NCI-H128 (cell line): ENCODE measurements around the gene TEX13B.
"Not testable (repeated sequence)": the region's sequence is repeated elsewhere in the genome, so short reads cannot be mapped to it uniquely, and the experiment has no call there.

Experiments used
- DNase-seq: peaks from one replicate; lab custom pipeline; 2025; ENCODE audit not compliant: unreplicated experiment; lab: John Stamatoyannopoulos, UW

TEX13B gene, protein sequence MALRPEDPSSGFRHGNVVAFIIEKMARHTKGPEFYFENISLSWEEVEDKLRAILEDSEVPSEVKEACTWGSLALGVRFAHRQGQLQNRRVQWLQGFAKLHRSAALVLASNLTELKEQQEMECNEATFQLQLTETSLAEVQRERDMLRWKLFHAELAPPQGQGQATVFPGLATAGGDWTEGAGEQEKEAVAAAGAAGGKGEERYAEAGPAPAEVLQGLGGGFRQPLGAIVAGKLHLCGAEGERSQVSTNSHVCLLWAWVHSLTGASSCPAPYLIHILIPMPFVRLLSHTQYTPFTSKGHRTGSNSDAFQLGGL

DNA sequence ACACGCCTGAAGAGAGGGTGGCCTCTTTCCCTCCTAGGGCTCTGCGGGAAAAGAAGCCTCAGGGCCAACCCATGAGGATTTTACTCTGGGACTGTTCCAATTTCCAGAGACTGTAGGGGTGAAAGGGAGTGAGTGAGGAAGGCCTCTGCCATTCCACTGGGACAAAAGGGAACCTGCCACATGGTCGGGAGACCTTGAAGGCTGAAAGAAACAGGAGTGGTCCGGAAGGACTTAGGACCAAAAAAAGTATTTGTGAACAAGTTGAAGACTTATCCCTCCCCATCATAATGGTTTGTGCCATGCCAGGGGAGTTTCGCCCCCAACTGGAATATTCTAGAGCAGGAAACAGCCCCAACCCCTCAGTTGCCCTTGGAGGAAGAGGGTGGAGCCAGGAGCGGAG is at the start of gene TEX13B:
TSS of gene TEX13B (minus strand) at position 15 of the 400 bp plus-strand sequence. CDS start 243 bp downstream, outside the sequence.
- no peak for DNase-seq

DNA sequence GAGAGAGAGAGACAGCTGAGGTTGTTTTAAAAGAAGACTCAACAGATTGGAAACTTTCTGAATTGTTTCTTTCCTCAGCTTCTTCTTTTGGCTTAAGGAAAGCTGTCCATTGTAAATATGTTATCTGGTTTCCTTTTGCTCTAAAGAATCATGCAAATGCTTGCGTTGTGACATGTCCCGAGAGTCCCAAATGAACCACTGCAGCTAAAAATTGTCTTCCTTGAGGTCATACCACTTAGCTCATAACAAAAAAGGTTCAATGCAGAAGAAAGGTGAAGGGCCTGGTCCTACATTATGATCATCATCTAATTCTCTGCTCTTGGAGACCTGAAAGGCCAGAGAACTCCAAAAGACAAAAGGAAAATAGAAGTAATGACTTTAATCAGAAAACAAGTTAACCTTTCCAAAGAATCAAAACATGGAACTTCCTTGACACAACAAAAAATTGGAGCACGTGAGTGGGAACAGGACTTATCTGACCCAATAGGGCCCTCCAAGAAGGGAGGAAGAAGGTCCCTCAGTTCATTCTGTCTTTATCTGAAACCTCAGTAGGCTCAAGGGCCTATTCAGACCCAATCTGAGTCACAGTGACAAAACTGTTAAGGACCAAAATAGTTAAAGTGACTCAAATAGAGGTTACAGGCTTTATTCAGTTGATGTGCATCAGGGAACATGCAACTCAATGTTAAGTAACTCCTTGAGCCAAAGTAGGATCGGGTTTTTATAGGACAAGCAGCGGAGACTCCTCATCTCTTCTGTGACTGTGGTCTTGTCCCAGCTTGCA is 48.0 kb upstream of the TEX13B start:
- no peak for DNase-seq

DNA sequence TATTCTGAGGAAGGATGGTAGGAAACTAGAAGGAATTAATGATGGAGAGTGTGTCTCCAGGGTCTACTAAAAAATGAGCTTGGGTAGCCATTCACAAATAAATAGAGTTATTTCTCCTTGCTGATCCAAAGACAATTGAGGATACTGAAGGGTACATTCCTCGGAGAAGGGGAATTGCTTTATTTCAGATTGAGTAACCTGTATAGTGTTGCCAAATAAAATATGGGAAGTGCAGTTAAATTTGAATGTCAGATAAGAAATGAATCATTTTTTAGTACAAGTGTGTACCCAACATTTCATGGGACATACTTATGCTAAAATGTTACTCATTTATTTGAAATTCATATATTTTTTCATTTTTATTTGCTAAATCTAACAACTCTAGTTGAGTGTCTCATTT is 46.7 kb upstream of the TEX13B start:
- no peak for DNase-seq

DNA sequence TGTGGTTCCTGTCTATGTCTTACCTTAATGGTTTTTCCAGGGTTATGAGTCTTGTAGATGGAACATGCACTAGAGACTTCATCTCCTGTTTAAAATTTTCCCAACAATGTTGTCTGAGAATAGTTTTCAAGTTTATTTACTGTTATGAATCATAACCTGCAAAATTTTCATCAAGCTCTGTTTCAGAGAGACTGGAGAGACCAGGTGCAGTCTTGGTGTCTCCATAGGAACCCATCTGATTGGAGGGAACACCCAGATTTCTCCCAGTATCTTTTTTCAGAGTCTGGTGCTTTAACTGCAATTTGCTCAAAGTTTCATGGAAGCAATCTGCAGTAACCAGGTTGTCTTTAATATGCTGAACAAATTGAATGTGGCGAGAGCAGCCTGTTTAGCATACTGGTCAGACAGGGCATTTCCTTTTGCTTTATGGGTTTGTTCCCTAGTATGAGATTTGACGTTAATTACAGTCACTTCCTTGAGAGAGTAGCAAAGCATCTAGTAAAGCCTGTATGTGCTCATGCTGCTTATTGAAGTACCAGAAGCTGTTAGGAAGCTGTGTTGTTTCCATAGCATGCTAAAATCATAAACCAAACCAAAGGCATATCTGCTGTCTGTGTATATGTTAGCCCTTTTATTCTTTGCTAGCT is 43.9 kb upstream of the TEX13B start:
- DNase-seq, result no peak

DNA sequence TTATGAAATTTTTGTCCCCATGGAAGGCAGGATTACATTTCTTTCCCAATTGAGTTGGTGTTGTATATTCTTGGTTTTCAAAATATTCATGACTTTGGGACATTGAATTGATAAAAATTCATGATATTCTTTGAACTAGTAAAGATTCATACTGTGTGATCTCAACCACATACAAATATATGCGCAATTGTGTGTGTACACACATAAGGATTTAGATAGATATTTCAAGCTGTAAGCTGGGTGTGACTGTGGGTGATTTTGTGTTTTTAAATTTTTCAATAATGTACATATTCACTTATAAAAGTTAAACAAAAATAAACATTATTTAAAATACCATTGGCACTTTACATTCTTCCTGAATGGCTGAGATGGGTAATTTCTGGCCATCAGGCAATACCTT is 43.2 kb upstream of the TEX13B start:
- no peak for DNase-seq

DNA sequence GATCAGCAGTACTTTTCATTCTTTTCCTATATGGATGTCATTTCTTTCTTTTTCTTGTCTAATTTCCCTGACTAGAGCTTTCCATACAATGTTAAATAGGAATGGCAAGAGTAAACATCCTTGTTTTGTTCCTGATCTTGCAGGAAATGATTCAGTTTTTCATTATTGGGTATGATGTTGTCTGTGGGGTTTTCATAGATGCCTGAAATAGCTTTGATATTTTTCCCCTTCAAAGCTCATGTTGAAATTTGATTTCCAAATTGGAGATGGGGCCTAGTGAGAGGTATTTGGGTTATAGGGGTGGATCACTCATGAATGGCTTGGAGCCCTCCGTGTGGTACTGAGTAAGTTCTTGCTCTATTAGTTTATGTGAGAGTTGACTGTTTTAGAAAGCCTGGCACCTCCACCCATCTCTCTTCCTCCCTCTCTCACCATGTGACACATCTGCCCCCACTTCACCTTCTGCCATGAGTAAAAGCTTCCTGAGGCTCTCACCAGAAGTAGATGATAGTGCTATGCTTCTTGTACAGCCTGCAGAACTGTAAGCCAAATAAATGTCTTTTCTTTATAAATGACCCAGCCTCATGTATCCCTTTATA is 40.4 kb upstream of the TEX13B start:
- DNase-seq, result no peak

DNA sequence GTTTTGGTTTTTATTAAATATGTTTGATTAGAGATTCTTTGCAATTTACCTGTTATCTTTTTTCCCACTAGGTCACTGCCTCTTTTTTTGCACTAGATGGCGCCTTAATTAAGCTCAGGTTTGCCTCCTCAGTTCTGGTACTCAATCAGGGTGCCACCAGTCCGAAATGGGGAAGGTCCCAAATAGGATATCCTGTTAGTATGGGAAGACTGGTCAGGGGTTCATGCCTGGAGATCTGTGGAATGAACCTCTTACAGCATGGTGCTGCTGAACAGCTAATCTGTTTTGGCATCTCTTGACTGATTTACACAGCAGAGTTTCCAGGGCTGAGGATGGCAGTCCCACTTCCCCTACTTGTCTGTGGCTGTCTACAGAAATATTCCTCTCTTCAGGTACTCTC is 38.5 kb upstream of the TEX13B start:
- DNase-seq, result no peak

DNA sequence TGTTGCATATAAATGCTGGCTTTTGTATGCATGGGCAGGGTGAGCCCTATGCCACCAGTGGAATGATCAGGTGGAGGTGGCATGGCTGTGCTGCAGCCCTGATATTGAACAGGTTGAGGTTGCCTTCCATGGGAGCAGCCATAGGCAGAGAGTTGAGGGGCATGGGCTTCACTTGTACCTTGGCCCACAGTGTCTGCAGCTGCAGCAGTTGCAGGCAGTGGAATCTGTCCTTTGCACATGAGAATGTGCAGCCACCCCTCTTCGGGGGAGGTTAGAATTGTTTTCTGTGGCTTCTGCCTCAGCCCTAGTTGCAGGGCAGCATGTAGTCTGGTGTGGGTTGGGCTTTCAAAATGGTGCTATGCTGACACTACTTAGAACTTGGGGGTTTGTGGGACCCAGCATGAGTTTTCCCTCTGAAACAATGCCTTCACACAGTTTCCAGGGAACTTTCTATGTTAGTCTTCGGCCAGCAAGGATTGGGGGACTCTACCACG is 37.3 kb upstream of the TEX13B start:
- DNase-seq, result no peak

DNA sequence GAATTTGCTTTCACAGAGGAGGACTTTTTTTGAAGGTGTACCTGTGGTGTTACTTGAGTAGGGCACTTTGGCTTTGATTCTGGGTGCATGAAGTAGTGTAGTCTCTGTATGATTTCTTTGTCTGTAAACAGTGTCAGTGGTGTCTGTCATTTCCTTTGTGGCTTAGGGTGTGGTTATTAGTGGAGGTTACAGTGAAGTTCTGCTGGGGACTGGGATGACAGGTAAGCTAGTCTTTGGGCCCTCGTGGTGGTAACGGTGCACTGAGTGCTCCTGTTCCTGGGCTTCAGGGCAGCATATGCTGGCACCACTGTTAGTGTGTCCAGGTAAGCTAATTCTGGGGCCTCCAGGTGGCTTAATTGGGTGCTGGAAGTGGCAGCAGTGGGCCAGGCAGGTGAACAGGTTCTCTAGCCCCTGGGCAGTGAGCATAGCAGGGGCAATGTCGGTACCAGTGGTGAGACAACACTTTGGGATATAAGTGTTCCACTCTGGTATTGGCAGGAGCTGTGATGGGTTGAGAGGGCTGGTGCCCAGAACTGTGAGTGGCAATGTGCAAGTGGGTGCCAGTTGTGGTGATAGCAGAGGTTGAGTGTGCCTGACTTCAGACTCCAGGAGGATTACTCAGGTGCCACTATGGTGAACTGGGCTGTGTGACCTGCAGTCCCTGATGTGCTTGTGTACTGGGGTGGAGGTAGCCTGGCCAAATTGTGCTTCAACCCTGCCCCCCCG is 36.6 kb upstream of the TEX13B start:
- no peak for DNase-seq

DNA sequence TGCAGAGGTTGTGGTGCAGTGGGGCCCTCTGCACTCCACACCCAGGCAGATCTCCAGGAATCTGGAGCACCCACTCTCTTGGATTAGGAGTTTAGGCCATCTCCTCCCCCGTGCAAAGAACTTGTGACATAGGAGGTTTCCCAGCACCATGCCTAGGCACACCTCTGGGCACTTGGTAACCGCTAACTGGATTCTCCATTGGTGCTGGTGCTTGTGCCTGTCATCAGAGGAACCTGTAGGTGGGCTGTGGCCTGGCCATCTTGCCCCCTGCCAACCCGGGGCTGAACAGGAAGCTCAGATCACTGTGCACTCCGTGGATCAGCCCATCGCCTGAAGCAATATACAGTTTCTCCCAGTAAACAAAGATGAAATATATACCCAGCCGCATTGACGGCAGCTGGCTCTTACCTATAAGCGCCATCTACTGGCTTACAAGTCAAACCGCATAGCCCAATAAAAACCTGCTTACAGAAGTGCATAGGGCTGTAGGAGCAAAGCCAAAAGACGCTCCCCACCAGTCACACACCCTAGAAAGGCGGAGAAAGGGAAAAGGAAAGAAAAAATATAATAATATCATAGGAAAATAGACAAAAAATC is 19.1 kb upstream of the TEX13B start:
- no peak for DNase-seq

DNA sequence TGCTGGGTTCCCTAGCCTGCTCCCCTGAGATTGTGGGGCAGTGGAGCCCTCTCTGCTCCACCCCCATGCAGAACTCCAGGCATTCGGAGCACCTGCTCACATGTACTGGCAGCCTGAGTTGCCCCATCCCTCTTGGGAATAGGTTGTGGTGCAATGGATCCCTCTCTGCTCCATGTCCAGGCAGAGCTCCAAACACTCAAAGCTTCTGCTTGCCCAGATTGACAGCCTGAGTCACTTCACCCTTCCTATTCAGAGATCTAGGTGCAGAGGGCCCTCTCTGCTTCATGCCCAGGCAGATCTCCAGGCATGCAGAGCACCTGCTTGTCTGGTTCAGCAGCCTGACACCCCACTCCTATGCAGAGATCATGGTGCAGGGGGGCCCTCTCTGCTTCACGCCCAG is 18.6 kb upstream of the TEX13B start:
- DNase-seq, result no peak

DNA sequence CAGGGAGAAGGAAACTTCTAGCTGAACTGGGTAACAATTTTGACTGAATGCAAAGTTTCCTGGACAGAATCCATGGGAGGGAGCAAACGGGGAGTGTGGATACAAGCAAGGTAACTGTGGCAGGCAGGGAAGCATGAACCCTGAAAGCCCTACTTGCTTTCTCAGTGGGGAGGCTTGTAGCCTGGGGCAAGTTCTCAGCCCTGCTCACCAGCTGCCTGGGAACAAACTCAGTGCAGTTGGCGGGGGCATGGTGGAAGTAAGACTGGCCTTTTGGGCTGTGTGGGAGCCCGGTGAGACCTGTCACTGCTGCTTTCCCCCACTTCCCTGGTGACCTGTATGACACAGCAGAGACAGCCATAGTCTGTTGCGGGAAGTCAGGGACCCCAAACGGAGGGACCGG is 14.0 kb upstream of the TEX13B start:
- DNase-seq, result no peak

DNA sequence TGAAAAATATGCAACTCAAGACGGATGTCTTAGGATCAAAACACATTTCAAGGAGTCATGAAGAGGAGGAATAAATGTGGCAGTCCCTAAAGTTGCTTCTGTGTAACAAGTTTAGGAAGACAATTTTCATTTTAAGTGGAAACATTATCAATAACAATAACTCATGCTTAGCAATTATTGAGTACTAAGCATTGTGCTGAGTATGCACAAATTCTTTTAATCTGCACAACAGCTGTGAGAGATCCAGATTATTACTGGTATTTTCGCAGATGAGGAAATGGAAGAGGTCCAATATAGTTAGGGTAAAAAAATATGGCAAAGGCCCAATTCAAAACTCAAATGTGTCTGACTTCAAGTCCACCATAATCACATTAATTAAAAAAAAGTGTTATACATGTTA is 2.9 kb upstream of the TEX13B start:
- no peak for DNase-seq

DNA sequence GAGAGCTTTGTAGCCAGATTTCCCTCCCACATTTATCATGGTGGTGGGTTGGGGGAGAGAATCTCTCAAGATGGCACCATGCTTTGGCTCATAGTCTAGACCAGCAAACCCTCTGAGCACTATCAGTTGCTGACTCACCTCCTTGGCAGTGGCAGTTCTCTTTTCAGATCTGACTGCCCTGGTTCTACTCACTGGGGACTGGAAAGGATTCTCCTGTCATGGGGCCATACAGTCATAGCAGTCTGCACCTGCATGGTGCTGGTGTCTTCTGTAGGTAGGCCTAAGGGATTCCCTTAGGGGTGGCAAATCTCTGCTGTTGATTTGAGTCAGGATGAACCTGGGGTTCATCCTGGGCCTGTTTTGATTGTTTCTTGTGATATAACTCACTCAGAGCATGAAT is 2.6 kb downstream of the TEX13B start:
- no peak for DNase-seq

DNA sequence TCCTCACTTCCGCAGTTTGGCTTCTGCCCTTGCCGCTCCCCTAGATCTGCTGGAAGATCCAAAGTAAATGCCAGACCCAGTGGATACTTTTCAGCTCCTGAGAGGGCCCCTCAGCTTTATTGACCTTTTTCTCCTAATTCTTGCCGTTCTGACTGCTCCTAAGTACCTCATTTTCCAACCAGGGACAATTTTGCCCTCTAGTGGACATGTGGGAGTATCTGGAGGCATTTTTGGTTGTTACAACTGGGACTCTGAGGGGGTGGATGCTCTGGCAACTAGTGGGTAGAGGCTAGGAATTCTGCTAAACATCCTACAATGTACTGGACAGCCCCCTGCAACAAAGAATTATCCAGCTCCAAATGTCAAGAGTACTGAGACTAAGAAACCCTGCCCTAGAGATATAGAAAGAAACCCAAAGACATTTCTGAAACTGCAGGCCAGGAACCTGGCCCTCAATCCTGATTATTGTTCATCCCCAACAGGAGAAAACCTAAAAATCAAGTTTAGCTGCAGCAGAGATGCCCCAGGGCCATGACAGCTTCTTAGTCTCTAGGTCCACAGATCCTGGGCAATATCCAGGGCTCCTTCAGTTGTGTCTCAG is 3.4 kb downstream of the TEX13B start:
- no peak for DNase-seq

DNA sequence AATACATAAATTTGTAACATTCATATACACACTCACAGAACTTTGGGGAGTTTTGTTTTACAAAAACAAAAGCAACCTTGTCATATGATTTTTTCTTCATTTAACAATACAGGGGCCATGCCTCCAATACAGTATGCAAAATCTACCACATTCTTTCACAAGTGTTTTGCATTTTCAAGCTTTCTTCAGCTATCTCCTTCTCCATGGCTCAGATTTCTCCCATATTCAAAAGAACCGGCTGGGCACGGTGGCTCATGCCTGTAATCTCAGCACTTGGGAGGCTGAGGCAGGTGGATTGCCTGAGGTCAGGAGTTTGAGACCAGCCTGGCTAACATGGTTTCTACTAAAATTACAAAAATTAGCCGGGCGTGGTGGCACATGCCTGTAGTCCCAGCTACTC is 4.1 kb downstream of the TEX13B start:
- DNase-seq, result no peak

DNA sequence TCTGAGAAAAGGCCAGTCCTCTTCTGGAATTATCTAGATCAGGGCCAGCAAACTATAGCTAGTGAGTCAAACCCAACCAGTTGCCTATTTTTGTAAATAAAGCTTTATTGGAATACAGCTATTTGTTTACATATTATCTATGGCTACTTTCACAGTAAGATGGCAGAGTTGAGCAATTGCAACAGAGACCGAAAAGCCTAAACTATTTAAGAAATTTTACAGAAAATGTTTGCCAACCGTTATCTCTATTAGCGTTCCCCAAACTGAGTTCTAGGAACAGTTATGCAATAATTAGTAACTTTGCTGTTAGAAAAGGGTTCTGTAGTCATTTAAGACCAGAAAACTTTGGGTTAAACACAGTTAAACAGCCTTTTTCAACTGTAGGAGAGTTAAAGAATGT is 10.5 kb downstream of the TEX13B start:
- no peak for DNase-seq

DNA sequence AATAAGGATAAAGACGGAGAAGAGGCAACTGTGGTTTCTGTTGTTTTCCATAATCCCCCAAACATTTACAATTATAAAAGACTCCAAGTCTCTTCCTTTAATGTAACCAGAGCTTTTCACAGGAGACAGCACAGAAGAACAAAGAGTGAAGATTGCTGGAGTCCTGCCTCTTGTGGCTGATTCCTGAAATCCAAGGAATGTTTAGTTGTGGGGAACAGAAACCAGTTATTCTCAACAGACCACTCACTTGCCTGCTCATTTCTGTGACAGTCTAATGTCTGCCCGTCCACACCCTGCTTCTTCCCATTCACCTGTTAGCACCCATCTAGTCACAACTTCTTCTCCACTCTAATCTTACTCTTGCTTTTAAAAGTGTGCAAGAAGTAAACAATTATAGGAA is 12.1 kb downstream of the TEX13B start:
- DNase-seq, result no peak

DNA sequence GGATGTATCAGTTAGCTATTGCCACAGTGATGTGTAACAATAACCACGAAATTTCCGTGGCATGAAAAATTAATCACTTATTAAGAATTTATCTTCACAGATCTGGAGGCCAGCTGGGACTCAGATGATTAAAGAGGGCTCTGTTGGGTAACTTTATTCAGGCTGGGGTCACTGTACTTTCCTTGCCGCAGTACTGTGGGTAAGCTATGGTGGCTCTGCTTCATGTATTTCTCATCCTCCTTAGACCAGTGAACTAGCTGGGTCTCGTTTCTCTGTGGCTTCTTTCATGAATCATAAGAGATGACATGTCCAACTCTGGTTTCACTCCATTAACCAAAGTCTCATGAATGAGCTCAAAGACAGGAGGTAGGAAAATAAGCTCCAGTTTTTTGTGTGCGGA is 13.5 kb downstream of the TEX13B start:
- no peak for DNase-seq

DNA sequence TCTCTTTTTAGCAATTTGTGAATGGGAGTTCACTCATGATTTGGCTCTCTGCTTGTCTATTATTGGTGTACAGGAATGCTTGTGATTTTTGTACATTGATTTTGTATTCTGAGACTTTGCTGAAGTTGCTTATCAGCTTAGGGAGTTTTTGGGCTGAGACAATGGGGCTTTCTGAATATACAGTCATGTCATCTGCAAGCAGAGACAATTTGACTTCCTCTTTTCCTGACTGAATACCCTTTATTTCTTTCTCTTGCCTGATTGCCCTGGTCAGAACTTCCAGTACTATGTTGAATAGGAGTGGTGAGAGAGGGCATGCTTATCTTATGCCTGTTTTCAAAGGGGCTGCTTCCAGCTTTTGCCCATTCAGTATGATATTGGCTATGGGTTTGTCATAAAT is 26.8 kb downstream of the TEX13B start:
- DNase-seq, result not testable (repeated sequence)
